OCI-LY7 (cell line): ENCODE data around the gene LRRC71. TPM values are rescaled to one million over a fixed set of nuclear protein-coding genes. Genes with fewer than 3 reads are reported as not detected.

Source experiments
- BruUV-seq: library from RNA; stranded (reverse); fragments of 400-500 nt; replicated peaks from 2 replicates; lab custom pipeline; 2021; lab: Mats Ljungman, UMichigan
- CTCF ChIA-PET: fragments of 300-600 bp; sonication (Branson Sonifier 250); formaldehyde crosslinking; loops from one replicate; lab custom pipeline; 2022; ENCODE audit warnings: antibody characterized with exemption; ENCODE audit not compliant: unreplicated experiment; lab: Charles Lee
- POLR2A ChIA-PET: fragments of 300-600 bp; sonication (Branson Sonifier 250); formaldehyde crosslinking; loops from one replicate; lab custom pipeline; 2022; ENCODE audit warnings: antibody characterized with exemption; lab: Charles Lee
- DNase-seq: peaks from one replicate; pipeline ENCODE4 v3.0.0-alpha.2; 2015; ENCODE audit warnings: low spot score
- H2AFZ ChIP-seq: fragments of 200-600 bp; sonication (generic), shearing (Covaris generic); 2 replicates; pipeline ENCODE4 v1.6.1; 2014; ENCODE audit warnings: mild to moderate bottlenecking, antibody characterized with exemption, low read length, moderate library complexity
- H3K27ac ChIP-seq: fragments of 200-600 bp; sonication (generic); 2 replicates; pipeline ENCODE4 v1.5.1; 2014; ENCODE audit warnings: mixed run types, low read depth, mild to moderate bottlenecking, moderate library complexity, low read length, inconsistent platforms; ENCODE audit not compliant: poor library complexity, severe bottlenecking
- H3K36me3 ChIP-seq: fragments of 200-600 bp; sonication (generic); 2 replicates; pipeline ENCODE4 v1.6.1; 2014; ENCODE audit warnings: mild to moderate bottlenecking, antibody characterized with exemption, low read length, moderate library complexity, mixed read lengths; ENCODE audit not compliant: insufficient read depth
- H3K4me1 ChIP-seq: fragments of 200-600 bp; sonication (generic); 2 replicates; pipeline ENCODE4 v1.5.1; 2014; ENCODE audit warnings: mild to moderate bottlenecking, low read length; ENCODE audit not compliant: insufficient read depth, poor library complexity, severe bottlenecking
- H3K4me2 ChIP-seq: fragments of 200-600 bp; sonication (generic); 2 replicates; pipeline ENCODE4 v1.6.1; 2014; ENCODE audit warnings: mild to moderate bottlenecking, low read length
- H3K4me3 ChIP-seq: fragments of 200-600 bp; sonication (generic); 2 replicates; pipeline ENCODE4 v1.5.1; 2014; ENCODE audit warnings: mild to moderate bottlenecking, low read depth, low read length; ENCODE audit not compliant: poor library complexity, severe bottlenecking
- H3K79me2 ChIP-seq: fragments of 200-600 bp; sonication (generic); 2 replicates; pipeline ENCODE4 v1.6.1; 2016; ENCODE audit warnings: low read depth, mild to moderate bottlenecking, low read length, moderate library complexity, mixed read lengths; ENCODE audit not compliant: insufficient read depth
- H3K9me2 ChIP-seq: fragments of 200-600 bp; sonication (generic); 2 replicates; pipeline ENCODE4 v1.6.1; 2016; ENCODE audit warnings: mild to moderate bottlenecking, low read length, mixed read lengths; ENCODE audit not compliant: insufficient read depth
- H3K9me3 ChIP-seq: fragments of 200-600 bp; sonication (generic); 2 replicates; pipeline ENCODE4 v1.6.1; 2014; ENCODE audit warnings: mild to moderate bottlenecking, mixed run types, low read length, mixed read lengths
- H4K20me1 ChIP-seq: fragments of 200-600 bp; sonication (generic); 2 replicates; pipeline ENCODE4 v1.6.1; 2014; ENCODE audit warnings: mild to moderate bottlenecking, antibody characterized with exemption, low read length, moderate library complexity, mixed read lengths; ENCODE audit not compliant: insufficient read depth
- CTCF ChIP-seq: fragments of 200-600 bp; sonication (generic); conservative IDR thresholded peaks from 2 replicates; pipeline ENCODE4 v1.5.1; 2014; ENCODE audit warnings: mild to moderate bottlenecking, antibody characterized with exemption, low read length, moderate library complexity, mixed read lengths
- EZH2phosphoT487 ChIP-seq: fragments of 200-600 bp; sonication (generic); IDR thresholded peaks from 2 replicates; pipeline ENCODE4 v1.6.1; 2018; ENCODE audit warnings: low read depth, borderline replicate concordance, mild to moderate bottlenecking, mixed run types, antibody characterized with exemption, low read length, moderate library complexity, mixed read lengths
- intact Hi-C: fragments of 100-400 bp; cut with micrococcal nuclease; formaldehyde crosslinking; loops from one replicate; pipeline ENCODE4 v1.10.0; 2022; ENCODE audit not compliant: unreplicated experiment
- total RNA-seq, 2 experiments: library from RNA; depleted of rRNA in 1 of 2; stranded (reverse); fragments of >200 nt in 1 of 2; shearing (Covaris generic) in 1 of 2; gene quantifications; 2 replicates each; pipeline ENCODE4 v1.2.3, GENCODE V29; 2014 to 2022

Gene LRRC71
- total RNA-seq, 2 experiments from 2014 or later, result not detected

- Histone ChIP-seq H3K4me3 (no peak overlapping the region), H3K79me2 (no peaks in the 10 kb centered on the region), H2AFZ (no peak overlapping the region), H3K27ac (no peak overlapping the region), H3K4me1 (no peaks in the 10 kb centered on the region), H4K20me1 (no peaks in the 10 kb centered on the region), H3K9me2 (no peaks in the 10 kb centered on the region), H3K36me3 (no peaks in the 10 kb centered on the region), H3K4me2 (no peak overlapping the region), H3K9me3 (no peaks in the 10 kb centered on the region)
- ChIA-PET POLR2A (no interaction called here), CTCF (no interaction called here)
- DNase-seq, result no peak
- TF ChIP-seq CTCF, result no peak
- TF ChIP-seq EZH2phosphoT487, result no peak
- intact Hi-C loops, result no loop called here
- BruUV-seq, result no TSS peak
Measured at GRCh38 chr1:156900896-156901589, 19.4 kb upstream of the LRRC71 start.

GRCh38 chr1:156901590-156901900 is 18.9 kb upstream of the LRRC71 start:
- no TSS peak for BruUV-seq
- no peaks in the 10 kb centered on the region for H3K79me2 ChIP-seq
- H3K9me3 ChIP-seq, result no peaks in the 10 kb centered on the region
- intact Hi-C loops, result no loop called here
- no peak overlapping the region for H3K27ac ChIP-seq
- ChIA-PET POLR2A (no interaction called here), CTCF (no interaction called here)
- no peak overlapping the region for H3K4me2 ChIP-seq
- no peak overlapping the region for H3K4me3 ChIP-seq
- no peaks in the 10 kb centered on the region for H3K4me1 ChIP-seq
- no peak for DNase-seq
- H3K36me3 ChIP-seq, result no peaks in the 10 kb centered on the region
- H4K20me1 ChIP-seq, result no peaks in the 10 kb centered on the region
- H2AFZ ChIP-seq, result no peak overlapping the region
- H3K9me2 ChIP-seq, result no peaks in the 10 kb centered on the region
- no peak for TF ChIP-seq EZH2phosphoT487
- TF ChIP-seq CTCF, result no peak
